PFSK-1 (cell line): ENCODE results near the gene ZNF331.

Experiments used
- POLR2AphosphoS5 ChIP-seq: IDR thresholded peaks from 2 replicates; pipeline ENCODE4 v1.6.1; 2012; ENCODE audit warnings: low read depth, mild to moderate bottlenecking, control low read depth, low read length, moderate library complexity
- REST ChIP-seq, 2 experiments: IDR thresholded peaks; 2 replicates each; pipeline versions ENCODE4 v1.6.1 to v1.8.0; 2011 to 2012; ENCODE audit warnings: low read depth in 2 of 2, low read length in 2 of 2, control low read depth in 1 of 2, inconsistent platforms in 1 of 2, mild to moderate bottlenecking in 1 of 2, moderate library complexity in 1 of 2; ENCODE audit not compliant: insufficient read depth in 1 of 2
- SIN3A ChIP-seq: IDR thresholded peaks from 2 replicates; pipeline ENCODE4 v1.6.1; 2012; ENCODE audit warnings: mild to moderate bottlenecking, low read length, moderate library complexity, borderline replicate concordance; ENCODE audit not compliant: insufficient read depth
- TAF1 ChIP-seq: IDR thresholded peaks from 2 replicates; pipeline ENCODE4 v1.6.1; 2012; ENCODE audit warnings: low read length, control low read depth, borderline replicate concordance; ENCODE audit not compliant: insufficient read depth

DNA sequence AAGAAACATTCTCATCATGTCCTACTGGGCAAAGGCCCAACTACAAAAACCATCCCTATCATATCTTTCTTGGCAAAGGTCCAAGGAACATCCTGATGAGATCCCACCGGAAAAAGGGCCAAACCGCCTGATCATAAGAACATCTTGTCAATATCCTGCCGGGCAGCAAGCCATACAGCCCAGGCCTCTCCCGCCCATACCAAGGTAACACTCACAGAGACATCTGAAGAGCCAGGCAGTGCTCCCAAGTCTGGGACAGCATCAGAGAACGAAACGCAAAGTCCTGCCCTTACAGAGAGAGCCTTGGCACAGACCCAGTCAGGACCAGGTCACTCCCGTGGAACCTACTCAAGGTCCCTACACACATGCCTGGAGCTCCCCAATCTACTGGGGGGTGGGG, 18.5 kb upstream of the ZNF331 start:
- no peak for TF ChIP-seq TAF1
- TF ChIP-seq REST (IDR thresholded peaks at IDR 0.05; ENCODE audit: insufficient read depth in 1 of 2, low read depth in 2 of 2, low read length in 2 of 2), result no peak
- TF ChIP-seq POLR2AphosphoS5, result no peak
- no peak for TF ChIP-seq SIN3A
